ENCODE measurements around the gene SDF4.
A peak's percentile ranks its signal among the peaks of the same experiment; 100 is the strongest.

SDF4 gene

DNA sequence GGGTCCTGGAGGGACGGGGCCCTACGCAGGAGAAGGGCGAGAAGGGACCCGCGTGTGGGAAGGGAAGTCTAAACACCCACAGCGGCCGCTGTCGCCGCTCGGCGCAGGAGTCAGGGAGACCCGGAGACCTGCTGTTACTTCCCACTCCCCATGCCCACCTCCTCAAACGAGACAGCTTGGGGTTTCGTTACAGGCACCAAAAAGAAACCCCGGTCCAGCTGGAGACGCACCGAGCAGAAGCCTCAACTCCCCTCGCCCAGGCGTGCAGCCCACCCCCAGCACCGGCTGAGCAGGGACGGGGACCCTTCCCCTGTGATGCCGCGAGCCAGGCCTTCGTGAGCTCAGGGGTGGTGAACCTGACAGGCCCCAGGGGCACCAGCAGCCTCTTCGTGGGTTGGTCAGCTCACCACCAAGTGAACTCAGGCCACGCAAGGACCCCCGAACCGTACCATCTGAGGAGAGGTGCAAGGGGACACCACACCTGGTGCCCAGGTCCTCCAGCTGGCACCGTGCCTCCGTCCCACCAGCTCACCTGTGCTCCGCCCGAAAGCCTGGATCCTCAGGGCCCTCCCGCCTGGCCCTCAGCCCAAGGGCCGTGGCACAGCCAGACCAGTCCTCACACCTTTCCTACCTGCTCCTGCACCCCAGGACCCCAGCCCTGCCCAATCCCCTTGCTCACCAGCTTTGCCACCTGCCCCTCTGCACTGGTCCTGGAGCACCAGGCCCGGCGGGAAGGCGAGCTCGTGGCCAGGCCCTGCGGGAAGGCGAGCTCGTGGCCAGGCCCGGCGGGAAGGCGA lies 5.0 kb downstream of the SDF4 start:
- no peak for DNase-seq

GRCh38 chr1:1225913-1226312 lies 5.9 kb downstream of the SDF4 start:
- no peak for DNase-seq

- no peak for DNase-seq
These were observed 6.5 kb downstream of the SDF4 start for GRCh38 chr1:1225238-1225845.

DNA sequence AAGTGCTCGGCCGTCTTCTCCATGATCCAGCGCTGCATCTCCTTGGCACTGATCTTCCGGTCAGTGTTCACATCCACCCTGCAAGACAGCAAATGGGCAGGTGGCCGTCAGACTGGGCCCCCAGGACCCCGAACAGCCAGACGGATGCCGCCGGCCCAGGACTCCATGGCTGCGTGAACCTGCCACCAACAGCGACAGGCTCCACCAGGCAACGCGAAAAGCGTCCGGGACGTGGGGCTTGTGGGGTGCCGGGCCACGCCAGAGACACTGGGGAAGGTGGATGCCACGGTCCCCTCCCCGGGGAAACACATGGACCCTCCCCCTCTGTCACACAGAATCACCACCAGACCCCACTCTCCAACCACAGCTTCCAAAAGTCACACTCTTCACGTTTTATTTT lies 7.9 kb downstream of the SDF4 start:
- no peak for DNase-seq

DNA sequence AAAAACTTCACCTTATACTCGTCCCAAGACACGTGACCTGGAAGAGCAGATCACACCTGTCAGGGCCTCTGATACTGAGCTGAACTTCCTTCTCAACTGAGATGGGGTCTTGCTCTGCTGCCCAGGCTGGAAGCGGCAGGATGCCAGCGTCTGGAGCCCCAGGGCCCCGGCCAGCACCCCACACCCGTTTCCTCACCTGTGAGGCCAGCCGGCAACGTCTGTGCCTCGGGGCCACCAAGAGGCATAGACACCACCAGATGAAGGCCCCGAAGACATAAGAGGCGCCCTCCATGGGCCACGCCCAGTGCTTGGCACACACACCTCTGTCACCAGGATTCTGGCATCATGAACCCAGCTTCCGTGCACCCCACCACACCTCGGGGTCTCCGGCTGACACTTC lies 8.5 kb downstream of the SDF4 start:
- DNase-seq: no peak

DNA sequence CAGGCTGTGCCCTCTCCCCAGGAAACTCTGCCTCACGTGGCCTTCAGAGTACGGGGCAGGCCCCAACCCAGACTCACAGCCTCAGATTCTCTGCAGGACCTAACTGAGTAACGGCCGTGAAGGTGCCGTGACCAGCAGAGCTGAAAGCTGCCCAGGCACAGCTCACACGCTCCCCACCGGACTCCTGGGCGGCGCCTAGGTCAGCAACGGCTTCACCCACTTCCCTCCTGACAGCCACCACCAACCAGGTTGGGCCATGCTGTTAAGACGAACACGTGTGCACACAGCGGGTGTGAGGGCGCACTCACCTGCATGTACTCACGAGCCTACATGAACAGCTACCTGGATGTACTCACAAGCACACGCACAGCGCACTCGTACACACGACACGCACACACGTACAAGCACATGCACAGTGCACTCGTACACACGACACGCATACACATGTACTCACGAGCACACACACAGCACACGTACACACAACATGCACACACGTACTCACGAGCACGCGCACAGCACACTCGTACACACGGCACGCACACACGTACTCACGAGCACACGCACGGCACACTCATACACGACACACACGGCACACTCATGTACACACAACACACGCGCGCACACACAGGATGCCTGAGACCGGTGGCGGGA lies 9.1 kb downstream of the SDF4 start:
- no peak for DNase-seq

- no peak for DNase-seq
These were observed 9.8 kb downstream of the SDF4 start for GRCh38 chr1:1221887-1222574.

DNA sequence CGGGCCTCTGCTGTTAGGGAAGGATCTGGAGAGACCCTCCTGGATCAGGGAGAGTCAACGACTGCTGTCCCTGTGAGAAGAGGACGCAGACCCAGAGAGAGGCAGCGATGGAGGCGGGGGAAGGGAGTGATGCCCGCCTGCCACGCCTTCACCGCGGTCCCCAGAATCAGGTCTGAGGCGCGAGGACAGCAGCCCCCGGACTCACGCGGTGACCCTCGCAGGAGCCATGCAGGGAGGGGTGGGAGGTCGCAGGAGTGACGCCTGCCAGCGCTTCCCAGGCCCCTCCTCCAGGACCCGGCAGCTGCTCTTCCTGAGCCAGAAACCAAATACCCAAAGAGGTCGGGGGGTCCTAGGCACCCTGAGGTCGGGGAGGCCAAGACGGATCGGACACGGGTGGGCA lies 11.6 kb downstream of the SDF4 start:
- no peak for DNase-seq

DNA sequence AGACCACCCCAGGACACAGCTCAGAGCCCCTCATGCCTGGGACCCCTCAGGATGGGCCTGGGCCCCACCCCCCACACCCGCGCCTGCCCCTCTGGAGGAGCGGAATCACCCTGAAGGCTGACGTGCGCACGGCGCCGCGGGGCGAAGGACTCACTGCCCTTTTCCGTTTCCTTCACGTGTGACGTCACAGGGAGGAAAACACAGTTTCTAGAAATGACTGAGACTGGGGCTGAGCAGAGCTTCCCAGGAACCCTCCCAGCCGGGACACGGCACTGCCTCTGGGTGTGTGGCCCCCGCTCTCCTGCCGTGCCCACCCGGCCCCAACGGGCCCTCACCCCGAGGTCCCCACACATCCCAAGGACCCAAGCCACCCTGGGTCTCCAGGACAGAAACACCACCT lies 12.5 kb downstream of the SDF4 start:
- DNase-seq: no peak

GRCh38 chr1:1218524-1219200 lies 13.1 kb downstream of the SDF4 start:
- DNase-seq: no peak

- peak; percentile 39 to 67 (median 53) for DNase-seq
These were observed 13.9 kb downstream of the SDF4 start for GRCh38 chr1:1217621-1218523.

GRCh38 chr1:1216770-1217620 lies 14.8 kb downstream of the SDF4 start:
- DNase-seq: no peak

GRCh38 chr1:1215881-1216605 lies 15.8 kb downstream of the SDF4 start:
- no peak for DNase-seq

- peak; percentile 67 to 87 (median 79) for DNase-seq
These were observed 16.6 kb downstream of the SDF4 start for GRCh38 chr1:1215080-1215676.

DNA sequence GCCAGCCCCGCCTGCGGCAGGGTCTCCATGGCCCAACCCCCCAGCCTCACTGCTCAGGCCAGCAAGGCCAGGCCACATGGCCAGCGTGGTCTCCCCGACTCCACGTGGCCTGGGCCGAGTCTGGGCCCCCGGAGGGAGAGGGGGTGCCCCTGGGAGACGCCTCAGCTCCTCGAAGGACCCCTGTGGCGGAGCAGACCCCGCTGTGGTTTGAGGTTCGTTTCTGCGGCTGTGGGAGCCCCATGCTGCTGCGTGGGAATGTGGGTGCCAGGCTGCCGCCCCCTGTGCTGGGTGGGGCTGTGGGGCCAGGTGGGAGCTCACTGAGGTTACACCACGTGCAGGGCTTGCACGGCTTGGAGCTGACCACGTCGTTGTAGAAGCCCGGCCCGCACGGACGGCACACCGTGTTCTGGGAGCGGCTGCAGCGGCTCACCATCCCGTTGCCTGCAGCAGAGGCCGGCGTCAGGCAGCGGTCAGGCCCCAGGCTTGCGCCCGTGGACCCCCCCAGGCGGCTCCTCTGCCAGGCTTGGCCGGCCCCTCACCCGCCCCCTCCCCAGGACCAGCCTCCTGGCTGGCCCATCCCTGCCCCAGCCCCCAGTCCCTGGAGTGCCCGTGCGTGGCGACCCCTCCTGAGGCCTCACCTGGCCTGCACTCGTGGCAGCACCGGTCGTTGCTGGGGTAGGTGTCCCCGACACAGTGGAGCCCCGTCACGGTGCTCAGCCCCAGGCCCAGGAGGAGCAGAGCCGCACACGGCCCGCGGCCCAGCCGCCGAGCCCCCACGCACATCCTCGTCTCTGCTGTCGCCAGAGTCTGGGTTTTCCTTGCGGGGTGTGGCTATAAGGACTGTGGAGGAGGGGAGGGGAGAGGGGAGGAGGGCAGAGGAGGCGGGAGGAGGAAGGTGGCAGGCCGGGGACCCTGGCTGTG lies 18.2 kb downstream of the SDF4 start, which contains the start of gene TNFRSF4:
Gene TNFRSF4, minus strand, starts transcription at position 809 of the 921 bp plus-strand sequence. Its CDS starts 26 bp downstream, at position 783.
- peak; percentile 64 to 80 (median 70) for DNase-seq

DNA sequence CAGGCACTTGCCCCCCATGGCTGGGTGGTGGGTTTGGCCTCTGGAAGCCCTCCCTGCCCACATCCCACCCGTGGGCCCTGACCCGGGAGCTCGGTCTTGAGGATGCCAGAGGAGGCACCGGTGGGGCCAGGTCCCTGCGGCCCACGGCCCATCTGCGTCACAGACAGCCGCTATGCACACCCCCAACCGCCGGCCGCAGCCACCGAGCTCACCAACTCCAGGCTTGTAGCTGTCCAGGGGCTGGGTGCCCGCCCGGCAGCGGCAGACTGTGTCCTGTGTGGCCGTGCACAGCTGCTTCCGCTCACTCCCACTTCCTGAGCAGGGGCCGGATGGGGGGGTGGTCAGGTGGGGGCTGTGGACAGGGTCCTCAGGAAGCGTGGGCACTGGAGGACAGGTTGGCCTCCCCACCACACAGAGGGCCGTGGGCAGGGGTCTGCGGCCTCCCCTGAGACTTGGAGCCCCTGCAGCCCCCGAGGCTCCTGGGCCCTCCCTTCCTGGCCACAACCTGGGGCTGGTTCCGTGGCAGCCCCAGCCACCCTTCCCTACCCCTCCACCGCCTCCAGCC lies 18.9 kb downstream of the SDF4 start:
- peak; percentile 47 to 75 (median 48) for DNase-seq

- no peak for DNase-seq
These were observed 20.0 kb downstream of the SDF4 start for GRCh38 chr1:1211541-1212441.
